ENCODE measurements around the gene WBP4. TPM values are rescaled to one million over a fixed set of nuclear protein-coding genes. Genes with fewer than 3 reads are reported as not detected.

The WBP4 gene
- total RNA-seq = 9.4 and 11.9 TPM in 2 replicates

DNA sequence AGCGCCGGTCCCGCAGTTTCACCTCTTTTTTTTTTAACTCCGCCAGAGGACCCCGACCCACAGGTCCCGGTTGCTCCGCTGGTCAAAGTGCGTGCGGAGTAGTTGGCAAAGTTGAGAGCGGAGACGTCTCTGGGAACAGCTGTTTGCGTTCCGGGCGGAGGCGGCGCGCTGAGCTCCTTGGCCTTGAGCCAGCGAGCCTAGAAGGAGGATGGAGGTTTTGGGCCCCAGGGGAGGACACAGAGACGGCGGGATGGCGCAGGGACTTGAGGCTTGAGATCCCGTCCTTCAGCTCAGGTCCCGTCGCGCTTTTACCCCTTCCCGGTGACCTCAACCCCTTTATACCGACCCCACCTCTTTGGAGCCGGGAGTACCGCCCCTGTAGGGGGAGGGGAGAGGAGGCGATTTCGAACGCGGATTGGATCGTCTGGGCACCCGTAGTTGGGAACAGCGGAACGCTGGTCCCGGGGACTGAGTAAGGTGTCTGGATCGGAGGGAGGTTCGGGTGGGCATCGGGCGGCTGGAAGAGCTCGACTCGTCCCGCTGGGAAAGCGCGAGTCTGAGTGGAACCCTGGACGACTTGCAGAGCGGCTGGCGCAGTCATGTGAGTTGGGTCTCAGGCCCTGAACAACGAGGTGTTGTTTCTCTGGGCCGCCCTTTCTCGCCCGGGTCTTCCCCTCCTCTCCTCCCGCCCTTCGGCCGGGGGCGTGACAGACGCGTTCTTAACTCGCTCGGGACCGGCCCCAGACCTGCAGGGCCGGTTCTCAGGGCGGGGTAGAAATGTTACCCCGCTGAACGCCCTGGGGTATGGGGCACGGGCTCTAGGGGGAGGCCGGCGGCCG, at the start of gene WBP4:
TSS of gene WBP4 (plus strand) at position 435 of the 839 bp plus-strand sequence. CDS start at position 600, 165 bp downstream.

GRCh38 chr13:41019011-41019487, 42.3 kb upstream of the WBP4 start, which contains the start of gene ELF1:
Gene ELF1, minus strand, starts transcription at chr13:41019316. Its CDS starts 37,262 bp downstream, at chr13:40982054.

DNA sequence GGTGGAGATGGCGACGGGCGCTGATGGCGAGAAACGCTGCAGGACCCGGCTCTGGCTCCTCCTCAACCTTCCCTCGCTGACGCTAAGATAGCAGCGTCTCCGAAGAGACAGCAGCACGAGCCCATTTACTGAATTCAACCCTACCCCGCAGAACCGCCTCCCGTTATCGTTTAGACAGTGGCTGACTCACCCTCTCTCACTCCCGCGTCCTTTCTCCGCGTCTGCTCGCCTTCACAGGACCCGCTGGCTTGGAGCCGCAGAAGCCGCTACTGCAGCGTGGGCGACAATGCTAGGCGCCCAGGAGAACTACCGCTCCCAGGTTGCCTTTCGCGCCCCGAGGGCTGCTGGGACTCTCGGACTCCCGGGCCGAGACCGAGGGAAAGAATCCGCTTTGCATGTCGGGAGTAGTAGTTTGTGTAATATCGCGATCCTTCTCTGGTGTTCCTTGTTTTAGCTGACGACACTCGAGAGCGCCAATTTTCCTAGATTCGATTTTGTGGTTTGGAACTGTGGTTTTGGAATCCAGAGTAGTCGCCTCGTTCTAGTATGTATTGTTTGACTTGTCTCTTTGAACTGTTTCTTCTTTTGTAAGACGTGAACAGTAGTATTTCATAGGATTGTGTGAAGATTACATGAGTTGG, 71.3 kb downstream of the WBP4 start, which contains the start of gene KBTBD6:
TSS of gene KBTBD6 (minus strand) at position 291 of the 641 bp plus-strand sequence. CDS start 291 bp downstream, outside the sequence.

Small RNA genes lying within 50 kb of the gene (small RNA-seq; reads per million reads assigned to genes)
- gene MIR3168 = not detected
- gene RN7SL597P = not detected

Other genes starting within 250 kb of the WBP4 start
- 65.6 and 68.4 TPM in 2 replicates for gene ELF1, start 42.2 kb upstream of the WBP4 start, total RNA-seq
- 9.5 and 11.0 TPM in 2 replicates for gene KBTBD6, start 71.3 kb downstream of the WBP4 start, total RNA-seq
- gene KBTBD7, start 133.1 kb downstream of the WBP4 start, total RNA-seq = 6.3 and 9.1 TPM in 2 replicates
- 12.5 and 15.1 TPM in 2 replicates for gene MTRF1, start 202.1 kb downstream of the WBP4 start, total RNA-seq
- gene NAA16, start 249.8 kb downstream of the WBP4 start, total RNA-seq = 13.1 and 14.4 TPM in 2 replicates